ENCODE measurements around the gene AMDHD1.

AMDHD1 gene

DNA sequence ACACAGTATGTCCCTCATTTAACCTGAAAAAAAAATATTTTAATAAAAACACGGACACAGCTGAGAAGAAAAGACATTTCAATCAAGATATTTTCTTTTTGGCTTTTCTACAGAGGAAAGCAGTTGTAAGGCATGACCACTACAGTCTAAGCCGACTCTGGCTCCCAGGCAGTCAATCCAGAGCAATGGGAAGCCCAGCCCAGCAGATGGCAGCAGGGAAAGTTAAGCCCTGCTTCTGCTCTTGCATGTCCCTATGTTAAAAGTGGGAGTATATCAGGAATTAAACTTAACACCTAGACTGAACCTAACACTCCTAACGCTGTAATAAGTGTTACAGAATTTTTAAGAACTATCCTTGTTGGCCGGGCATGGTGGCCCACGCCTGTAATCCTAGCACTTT is 72.5 kb downstream of the AMDHD1 start:
- Histone ChIP-seq H3K36me3 (ENCODE audit: control insufficient read depth in 2 of 2, insufficient read depth in 1 of 2, low read length in 2 of 2) (peaks cover 46 to 85% of the 10 kb centered on the region in 2 experiments), H3K27ac (ENCODE audit: extremely low read depth, low read depth, low read length) (no peak overlapping the region), H3K4me1 (ENCODE audit: control insufficient read depth, insufficient read depth, low read length) (no peaks in the 10 kb centered on the region), H3K9me3 (ENCODE audit: control insufficient read depth, insufficient read depth, low read depth, low read length) (no peaks in the 10 kb centered on the region), H3K4me3 (ENCODE audit: low read depth, low read length) (no peak overlapping the region)
- ChIA-PET POLR2A (no interaction called here), CTCF (interaction anchor here (0.6 to 1.6 kb wide), 6 partner anchors 10 to 966 kb away, joined by 3 to 6 read pairs (median 4); no protein-coding TSS in a partner anchor)
- TF ChIP-seq ZNF768 (tag by site-specific recombination; IDR thresholded peaks at IDR 0.05) (no peak), ZBTB1 (tag by site-specific recombination; IDR thresholded peaks at IDR 0.05) (no peak), ZFP69B (tag by site-specific recombination; IDR thresholded peaks at IDR 0.05) (no peak), ZNF239 (tag by site-specific recombination; IDR thresholded peaks at IDR 0.05) (no peak), FEZF1 (tag by site-specific recombination; IDR thresholded peaks at IDR 0.05) (no peak), ZNF114 (tag by site-specific recombination; IDR thresholded peaks at IDR 0.05) (no peak), ZNF777 (tag by site-specific recombination; IDR thresholded peaks at IDR 0.05; ENCODE audit: borderline replicate concordance) (no peak), ZNF626 (tag by site-specific recombination; IDR thresholded peaks at IDR 0.05) (no peak), ZNF274 (IDR thresholded peaks at IDR 0.05; ENCODE audit: low read length) (no peak), ZNF274 (tag by site-specific recombination; IDR thresholded peaks at IDR 0.05; ENCODE audit: borderline replicate concordance) (no peak), ZNF311 (tag by site-specific recombination; IDR thresholded peaks at IDR 0.05; ENCODE audit: borderline replicate concordance) (no peak), KLF8 (tag by site-specific recombination; IDR thresholded peaks at IDR 0.05) (no peak), ZNF214 (tag by site-specific recombination; IDR thresholded peaks at IDR 0.05; ENCODE audit: borderline replicate concordance) (no peak), HOXC10 (CRISPR knock-in tag; IDR thresholded peaks at IDR 0.05) (no peak), ZNF19 (tag by site-specific recombination; IDR thresholded peaks at IDR 0.05; ENCODE audit: low read depth) (no peak)
- TF ChIP-seq, protein P1, sequence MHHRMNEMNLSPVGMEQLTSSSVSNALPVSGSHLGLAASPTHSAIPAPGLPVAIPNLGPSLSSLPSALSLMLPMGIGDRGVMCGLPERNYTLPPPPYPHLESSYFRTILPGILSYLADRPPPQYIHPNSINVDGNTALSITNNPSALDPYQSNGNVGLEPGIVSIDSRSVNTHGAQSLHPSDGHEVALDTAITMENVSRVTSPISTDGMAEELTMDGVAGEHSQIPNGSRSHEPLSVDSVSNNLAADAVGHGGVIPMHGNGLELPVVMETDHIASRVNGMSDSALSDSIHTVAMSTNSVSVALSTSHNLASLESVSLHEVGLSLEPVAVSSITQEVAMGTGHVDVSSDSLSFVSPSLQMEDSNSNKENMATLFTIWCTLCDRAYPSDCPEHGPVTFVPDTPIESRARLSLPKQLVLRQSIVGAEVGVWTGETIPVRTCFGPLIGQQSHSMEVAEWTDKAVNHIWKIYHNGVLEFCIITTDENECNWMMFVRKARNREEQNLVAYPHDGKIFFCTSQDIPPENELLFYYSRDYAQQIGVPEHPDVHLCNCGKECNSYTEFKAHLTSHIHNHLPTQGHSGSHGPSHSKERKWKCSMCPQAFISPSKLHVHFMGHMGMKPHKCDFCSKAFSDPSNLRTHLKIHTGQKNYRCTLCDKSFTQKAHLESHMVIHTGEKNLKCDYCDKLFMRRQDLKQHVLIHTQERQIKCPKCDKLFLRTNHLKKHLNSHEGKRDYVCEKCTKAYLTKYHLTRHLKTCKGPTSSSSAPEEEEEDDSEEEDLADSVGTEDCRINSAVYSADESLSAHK (tag by site-specific recombination; IDR thresholded peaks at IDR 0.05) = no peak
- TF ChIP-seq, protein P2, sequence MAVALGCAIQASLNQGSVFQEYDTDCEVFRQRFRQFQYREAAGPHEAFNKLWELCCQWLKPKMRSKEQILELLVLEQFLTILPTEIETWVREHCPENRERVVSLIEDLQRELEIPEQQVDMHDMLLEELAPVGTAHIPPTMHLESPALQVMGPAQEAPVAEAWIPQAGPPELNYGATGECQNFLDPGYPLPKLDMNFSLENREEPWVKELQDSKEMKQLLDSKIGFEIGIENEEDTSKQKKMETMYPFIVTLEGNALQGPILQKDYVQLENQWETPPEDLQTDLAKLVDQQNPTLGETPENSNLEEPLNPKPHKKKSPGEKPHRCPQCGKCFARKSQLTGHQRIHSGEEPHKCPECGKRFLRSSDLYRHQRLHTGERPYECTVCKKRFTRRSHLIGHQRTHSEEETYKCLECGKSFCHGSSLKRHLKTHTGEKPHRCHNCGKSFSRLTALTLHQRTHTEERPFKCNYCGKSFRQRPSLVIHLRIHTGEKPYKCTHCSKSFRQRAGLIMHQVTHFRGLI (tag by site-specific recombination; IDR thresholded peaks at IDR 0.05) = no peak
- TF ChIP-seq, protein P3, sequence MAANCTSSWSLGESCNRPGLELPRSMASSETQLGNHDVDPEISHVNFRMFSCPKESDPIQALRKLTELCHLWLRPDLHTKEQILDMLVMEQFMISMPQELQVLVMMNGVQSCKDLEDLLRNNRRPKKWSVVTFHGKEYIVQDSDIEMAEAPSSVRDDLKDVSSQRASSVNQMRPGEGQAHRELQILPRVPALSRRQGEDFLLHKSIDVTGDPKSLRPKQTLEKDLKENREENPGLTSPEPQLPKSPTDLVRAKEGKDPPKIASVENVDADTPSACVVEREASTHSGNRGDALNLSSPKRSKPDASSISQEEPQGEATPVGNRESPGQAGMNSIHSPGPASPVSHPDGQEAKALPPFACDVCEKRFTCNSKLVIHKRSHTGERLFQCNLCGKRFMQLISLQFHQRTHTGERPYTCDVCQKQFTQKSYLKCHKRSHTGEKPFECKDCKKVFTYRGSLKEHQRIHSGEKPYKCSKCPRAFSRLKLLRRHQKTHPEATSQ (tag by site-specific recombination; IDR thresholded peaks at IDR 0.05) = no peak

Measured in HEK293 (cell line).